Fibroblast of mammary gland (primary cell): ENCODE data around the gene SFSWAP.

Experiments used
- DNase-seq: peaks from one replicate; pipeline ENCODE4 v3.0.0-alpha.2; 2010; ENCODE audit warnings: low read depth
- H3K4me3 ChIP-seq: 2 replicates; pipeline ENCODE4 v1.5.1; 2011; ENCODE audit warnings: low read depth, mild to moderate bottlenecking, low read length, moderate library complexity; ENCODE audit not compliant: control insufficient read depth
- CTCF ChIP-seq: conservative IDR thresholded peaks from 2 replicates; pipeline ENCODE4 v1.5.1; 2011; ENCODE audit warnings: low read depth, low read length, inconsistent platforms; ENCODE audit not compliant: control insufficient read depth, insufficient read depth

SFSWAP gene

GRCh38 chr12:131832321-131833231, 121.7 kb downstream of the SFSWAP start:
- no peak for TF ChIP-seq CTCF
- peak overlapping the region; percentile 44 for H3K4me3 ChIP-seq
- DNase-seq = peak; percentile 72

- DNase-seq = no peak
- no peak for TF ChIP-seq CTCF
- no peak overlapping the region for H3K4me3 ChIP-seq
Measured at GRCh38 chr12:131833288-131833895, 122.5 kb downstream of the SFSWAP start.

- H3K4me3 ChIP-seq = no peak overlapping the region
- peak; percentile 62 for DNase-seq
- peak; percentile 68 for TF ChIP-seq CTCF
Measured at GRCh38 chr12:131833896-131834641, 123.2 kb downstream of the SFSWAP start.

- DNase-seq = no peak
- no peak for TF ChIP-seq CTCF
- no peak overlapping the region for H3K4me3 ChIP-seq
Measured at GRCh38 chr12:131834798-131835615, 124.1 kb downstream of the SFSWAP start.

GRCh38 chr12:131835616-131836171, 124.8 kb downstream of the SFSWAP start:
- TF ChIP-seq CTCF = no peak
- DNase-seq = no peak
- no peak overlapping the region for H3K4me3 ChIP-seq

GRCh38 chr12:131836193-131836592, 125.3 kb downstream of the SFSWAP start:
- TF ChIP-seq CTCF = peak; percentile 37
- H3K4me3 ChIP-seq = no peak overlapping the region
- DNase-seq = no peak
